Measurements from ENCODE around the gene BMF. TPM values are rescaled to one million over a fixed set of nuclear protein-coding genes. Genes with fewer than 3 reads are reported as not detected.
A peak's percentile ranks its signal among the peaks of the same experiment; 100 is the strongest.

BMF gene
- total RNA-seq, 1 donor from 2014 or later, result 153 TPM

GRCh38 chr15:40087068-40087810 lies 21.4 kb downstream of the BMF start:
- H3K36me3 Mint-ChIP-seq (ENCODE audit: low read depth, unreplicated experiment), result peaks cover 17% of the 10 kb centered on the region
- DNase-seq (ENCODE audit: low spot score), result no peak
- peaks cover 77% of the 10 kb centered on the region for H3K4me1 Mint-ChIP-seq (ENCODE audit: unreplicated experiment)
- H3K4me3 Mint-ChIP-seq (ENCODE audit: unreplicated experiment), result no peak overlapping the region
- H3K27me3 Mint-ChIP-seq (ENCODE audit: unreplicated experiment), result peaks cover 4% of the 10 kb centered on the region
- TF ChIP-seq, protein P1, sequence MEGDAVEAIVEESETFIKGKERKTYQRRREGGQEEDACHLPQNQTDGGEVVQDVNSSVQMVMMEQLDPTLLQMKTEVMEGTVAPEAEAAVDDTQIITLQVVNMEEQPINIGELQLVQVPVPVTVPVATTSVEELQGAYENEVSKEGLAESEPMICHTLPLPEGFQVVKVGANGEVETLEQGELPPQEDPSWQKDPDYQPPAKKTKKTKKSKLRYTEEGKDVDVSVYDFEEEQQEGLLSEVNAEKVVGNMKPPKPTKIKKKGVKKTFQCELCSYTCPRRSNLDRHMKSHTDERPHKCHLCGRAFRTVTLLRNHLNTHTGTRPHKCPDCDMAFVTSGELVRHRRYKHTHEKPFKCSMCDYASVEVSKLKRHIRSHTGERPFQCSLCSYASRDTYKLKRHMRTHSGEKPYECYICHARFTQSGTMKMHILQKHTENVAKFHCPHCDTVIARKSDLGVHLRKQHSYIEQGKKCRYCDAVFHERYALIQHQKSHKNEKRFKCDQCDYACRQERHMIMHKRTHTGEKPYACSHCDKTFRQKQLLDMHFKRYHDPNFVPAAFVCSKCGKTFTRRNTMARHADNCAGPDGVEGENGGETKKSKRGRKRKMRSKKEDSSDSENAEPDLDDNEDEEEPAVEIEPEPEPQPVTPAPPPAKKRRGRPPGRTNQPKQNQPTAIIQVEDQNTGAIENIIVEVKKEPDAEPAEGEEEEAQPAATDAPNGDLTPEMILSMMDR (IDR thresholded peaks at IDR 0.05; ENCODE audit: unreplicated experiment), result no peak
- H3K27ac Mint-ChIP-seq (ENCODE audit: unreplicated experiment), result peak overlapping the region; percentile 57
- no peaks in the 10 kb centered on the region for H3K9me3 Mint-ChIP-seq (ENCODE audit: unreplicated experiment)

- Mint-ChIP-seq H3K9me3 (ENCODE audit: unreplicated experiment) (peaks cover 4% of the 10 kb centered on the region), H3K27me3 (ENCODE audit: unreplicated experiment) (peaks cover 11% of the 10 kb centered on the region), H3K36me3 (ENCODE audit: low read depth, unreplicated experiment) (peaks cover 11% of the 10 kb centered on the region), H3K27ac (ENCODE audit: unreplicated experiment) (no peak overlapping the region), H3K4me3 (ENCODE audit: unreplicated experiment) (no peak overlapping the region), H3K4me1 (ENCODE audit: unreplicated experiment) (peaks cover 80% of the 10 kb centered on the region)
- no peak for DNase-seq (ENCODE audit: low spot score)
- TF ChIP-seq, protein P1 (IDR thresholded peaks at IDR 0.05; ENCODE audit: unreplicated experiment), result no peak
Observed at GRCh38 chr15:40085266-40085665, 23.4 kb downstream of the BMF start.

GRCh38 chr15:40084650-40085049 lies 24.0 kb downstream of the BMF start:
- DNase-seq (ENCODE audit: low spot score), result no peak
- TF ChIP-seq, protein P1 (IDR thresholded peaks at IDR 0.05; ENCODE audit: unreplicated experiment), result no peak
- H3K36me3 Mint-ChIP-seq (ENCODE audit: low read depth, unreplicated experiment), result peaks cover 5% of the 10 kb centered on the region
- peak overlapping the region; percentile 73 for H3K27ac Mint-ChIP-seq (ENCODE audit: unreplicated experiment)
- no peak overlapping the region for H3K4me3 Mint-ChIP-seq (ENCODE audit: unreplicated experiment)
- H3K9me3 Mint-ChIP-seq (ENCODE audit: unreplicated experiment), result peaks cover 4% of the 10 kb centered on the region
- H3K27me3 Mint-ChIP-seq (ENCODE audit: unreplicated experiment), result peaks cover 11% of the 10 kb centered on the region
- peaks cover 78% of the 10 kb centered on the region for H3K4me1 Mint-ChIP-seq (ENCODE audit: unreplicated experiment)

GRCh38 chr15:40082195-40082883 lies 26.3 kb downstream of the BMF start:
- peaks cover 73% of the 10 kb centered on the region for H3K4me1 Mint-ChIP-seq (ENCODE audit: unreplicated experiment)
- H3K4me3 Mint-ChIP-seq (ENCODE audit: unreplicated experiment), result peak overlapping the region; percentile 29
- peak overlapping the region; percentile 99 for H3K27ac Mint-ChIP-seq (ENCODE audit: unreplicated experiment)
- no peak for DNase-seq (ENCODE audit: low spot score)
- peaks cover 11% of the 10 kb centered on the region for H3K27me3 Mint-ChIP-seq (ENCODE audit: unreplicated experiment)
- TF ChIP-seq, protein P1 (IDR thresholded peaks at IDR 0.05; ENCODE audit: unreplicated experiment), result no peak
- peaks cover 4% of the 10 kb centered on the region for H3K36me3 Mint-ChIP-seq (ENCODE audit: low read depth, unreplicated experiment)
- peaks cover 4% of the 10 kb centered on the region for H3K9me3 Mint-ChIP-seq (ENCODE audit: unreplicated experiment)

DNA sequence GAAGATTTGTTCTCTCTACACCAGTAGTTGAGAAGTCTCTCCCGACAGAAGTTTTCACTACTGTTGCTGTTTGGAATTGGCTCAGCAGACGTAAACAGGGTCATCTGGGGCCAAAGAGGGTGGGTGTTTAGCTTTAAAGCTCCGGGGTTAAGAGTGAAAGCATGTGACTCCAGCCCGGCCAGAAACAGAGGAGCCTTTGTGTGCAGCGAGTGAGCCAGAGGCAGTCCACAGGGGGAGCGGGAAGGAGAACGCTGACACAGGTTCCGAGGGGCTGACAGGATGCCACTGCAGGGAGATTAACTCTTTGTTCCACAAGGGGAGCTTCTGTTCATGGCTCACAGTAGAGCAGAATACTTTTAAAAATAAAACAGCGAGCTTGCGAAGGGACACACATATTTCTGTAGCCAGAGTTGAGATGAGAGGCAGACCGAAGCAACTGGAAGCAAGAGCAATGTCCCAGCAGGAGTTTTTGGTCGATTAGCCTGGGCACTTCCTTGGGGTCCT lies 26.9 kb downstream of the BMF start:
- peaks cover 67% of the 10 kb centered on the region for H3K4me1 Mint-ChIP-seq (ENCODE audit: unreplicated experiment)
- H3K27ac Mint-ChIP-seq (ENCODE audit: unreplicated experiment), result peak overlapping the region; percentile 99
- peaks cover 4% of the 10 kb centered on the region for H3K36me3 Mint-ChIP-seq (ENCODE audit: low read depth, unreplicated experiment)
- H3K9me3 Mint-ChIP-seq (ENCODE audit: unreplicated experiment), result peaks cover 4% of the 10 kb centered on the region
- peaks cover 10% of the 10 kb centered on the region for H3K27me3 Mint-ChIP-seq (ENCODE audit: unreplicated experiment)
- peak overlapping the region; percentile 89 for H3K4me3 Mint-ChIP-seq (ENCODE audit: unreplicated experiment)
- DNase-seq (ENCODE audit: low spot score), result peak; percentile 75
- TF ChIP-seq, protein P1 (IDR thresholded peaks at IDR 0.05; ENCODE audit: unreplicated experiment), result no peak

All from endothelial cell (in vitro differentiated cells).